BLaER1 treated with 17β-estradiol and CSF1 and Interleukin-3, amounts not matched to agents 10 nM and 100 nM (cell line): ENCODE measurements around the gene FAM199X.

Experiments
- H3K27ac ChIP-seq, 11 experiments: shearing (Covaris generic); formaldehyde crosslinking; 2 replicates each; pipeline ENCODE4 v1.8.1; 2022
- H3K27me3 ChIP-seq, 11 experiments: shearing (Covaris generic); formaldehyde crosslinking; 2 replicates each; pipeline ENCODE4 v1.8.1; 2022
- H3K36me3 ChIP-seq, 11 experiments: shearing (Covaris generic); formaldehyde crosslinking; 2 replicates each; pipeline ENCODE4 v1.8.1; 2022
- H3K4me1 ChIP-seq, 10 experiments: shearing (Covaris generic); formaldehyde crosslinking; 2 replicates each; pipeline ENCODE4 v1.8.1; 2022
- H3K4me2 ChIP-seq, 11 experiments: shearing (Covaris generic); formaldehyde crosslinking; 2 replicates each; pipeline ENCODE4 v1.8.1; 2022
- H3K4me3 ChIP-seq, 10 experiments: shearing (Covaris generic); formaldehyde crosslinking; 2 replicates each; pipeline ENCODE4 v1.8.1; 2022
- H3K9ac ChIP-seq, 11 experiments: shearing (Covaris generic); formaldehyde crosslinking; 2 replicates each; pipeline ENCODE4 v1.8.1; 2022
- H3K9me3 ChIP-seq, 11 experiments: shearing (Covaris generic); formaldehyde crosslinking; replicated peaks in 1 of 11; 2 replicates each; pipeline ENCODE4 v1.8.1; 2022
- H4K20me1 ChIP-seq, 11 experiments: shearing (Covaris generic); formaldehyde crosslinking; 2 replicates each; pipeline ENCODE4 v1.8.1; 2022
- Cebpa-rat ChIP-seq, 11 experiments: shearing (Covaris generic); IDR thresholded peaks; 2 replicates each; pipeline ENCODE4 v1.8.1; 2022

The FAM199X gene

GRCh38 chrX:104136241-104137019 lies 29.8 kb upstream of the FAM199X start:
- no peaks in the 10 kb centered on the region for H3K27me3 ChIP-seq

GRCh38 chrX:104137496-104137895 lies 28.8 kb upstream of the FAM199X start:
- Histone ChIP-seq H3K4me2 (no peak overlapping the region), H3K9me3 (no peaks in the 10 kb centered on the region), H3K4me3 (no peak overlapping the region), H3K27ac (no peak overlapping the region), H3K9ac (no peak overlapping the region), H4K20me1 (peaks cover 0 to 45% (median 0%) of the 10 kb centered on the region in 11 experiments; a peak in 3 of 22 replicates), H3K4me1 (peaks cover 0 to 7% (median 3%) of the 10 kb centered on the region in 10 experiments; a peak in 3 of 20 replicates), H3K36me3 (no peaks in the 10 kb centered on the region), H3K27me3 (no peaks in the 10 kb centered on the region)
- no peak for TF ChIP-seq Cebpa-rat (IDR thresholded peaks at IDR 0.05)

More at GRCh38 chrX:104136241-104137019, 29.8 kb upstream of the FAM199X start:
- TF ChIP-seq Cebpa-rat (IDR thresholded peaks at IDR 0.05): no peak
- 0 out of 22 replicates have a peak overlapping the region, but pooled peaks of 1 of the 11 experiments have one; percentile 50 for H3K9ac ChIP-seq
- H3K9me3 ChIP-seq: no peaks in the 10 kb centered on the region
- peaks cover 0 to 7% (median 3%) of the 10 kb centered on the region in 10 experiments; a peak in 3 of 20 replicates for H3K4me1 ChIP-seq
- H3K27ac ChIP-seq: no peak overlapping the region
- H3K36me3 ChIP-seq: no peaks in the 10 kb centered on the region
- H4K20me1 ChIP-seq: peaks cover 0 to 51% (median 0%) of the 10 kb centered on the region in 11 experiments; a peak in 3 of 22 replicates
- peak overlapping the region in 2 of 10 experiments; percentile 22 to 23; a peak in 2 of 20 replicates for H3K4me3 ChIP-seq
- peak overlapping the region in 4 of 11 experiments; percentile 29 to 79 (median 54); a peak in 6 of 22 replicates for H3K4me2 ChIP-seq

GRCh38 chrX:104141087-104141760 lies 25.0 kb upstream of the FAM199X start:
- Histone ChIP-seq H4K20me1 (peaks cover 0 to 18% (median 0%) of the 10 kb centered on the region in 11 experiments; a peak in 3 of 22 replicates), H3K36me3 (no peaks in the 10 kb centered on the region), H3K9ac (no peak overlapping the region), H3K4me3 (no peak overlapping the region), H3K27ac (no peak overlapping the region), H3K4me1 (peaks cover 0 to 2% (median 0%) of the 10 kb centered on the region in 10 experiments; a peak in 2 of 20 replicates), H3K4me2 (no peak overlapping the region), H3K27me3 (no peaks in the 10 kb centered on the region), H3K9me3 (no peaks in the 10 kb centered on the region)
- TF ChIP-seq Cebpa-rat (IDR thresholded peaks at IDR 0.05): no peak

DNA sequence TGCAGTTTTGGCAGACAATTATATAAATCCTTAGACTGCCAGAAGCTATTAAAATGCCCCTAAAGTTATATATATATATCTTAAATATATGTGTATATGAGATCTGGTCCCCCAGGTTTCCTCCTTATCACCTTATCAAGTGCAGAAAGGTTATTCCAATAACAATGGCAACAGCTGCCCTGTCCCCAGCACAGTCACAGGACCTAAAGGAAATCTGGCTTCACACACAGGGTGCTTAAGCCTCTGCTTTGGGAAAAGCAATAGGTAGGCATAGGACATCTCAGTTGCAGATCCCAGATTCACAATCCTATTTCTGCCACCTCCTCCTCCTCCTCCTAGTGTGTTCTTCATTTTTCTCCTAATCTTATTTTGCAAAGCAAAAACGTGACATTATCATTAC lies 15.2 kb upstream of the FAM199X start:
- Histone ChIP-seq H3K27ac (no peak overlapping the region), H3K36me3 (no peaks in the 10 kb centered on the region), H3K9ac (no peak overlapping the region)

DNA sequence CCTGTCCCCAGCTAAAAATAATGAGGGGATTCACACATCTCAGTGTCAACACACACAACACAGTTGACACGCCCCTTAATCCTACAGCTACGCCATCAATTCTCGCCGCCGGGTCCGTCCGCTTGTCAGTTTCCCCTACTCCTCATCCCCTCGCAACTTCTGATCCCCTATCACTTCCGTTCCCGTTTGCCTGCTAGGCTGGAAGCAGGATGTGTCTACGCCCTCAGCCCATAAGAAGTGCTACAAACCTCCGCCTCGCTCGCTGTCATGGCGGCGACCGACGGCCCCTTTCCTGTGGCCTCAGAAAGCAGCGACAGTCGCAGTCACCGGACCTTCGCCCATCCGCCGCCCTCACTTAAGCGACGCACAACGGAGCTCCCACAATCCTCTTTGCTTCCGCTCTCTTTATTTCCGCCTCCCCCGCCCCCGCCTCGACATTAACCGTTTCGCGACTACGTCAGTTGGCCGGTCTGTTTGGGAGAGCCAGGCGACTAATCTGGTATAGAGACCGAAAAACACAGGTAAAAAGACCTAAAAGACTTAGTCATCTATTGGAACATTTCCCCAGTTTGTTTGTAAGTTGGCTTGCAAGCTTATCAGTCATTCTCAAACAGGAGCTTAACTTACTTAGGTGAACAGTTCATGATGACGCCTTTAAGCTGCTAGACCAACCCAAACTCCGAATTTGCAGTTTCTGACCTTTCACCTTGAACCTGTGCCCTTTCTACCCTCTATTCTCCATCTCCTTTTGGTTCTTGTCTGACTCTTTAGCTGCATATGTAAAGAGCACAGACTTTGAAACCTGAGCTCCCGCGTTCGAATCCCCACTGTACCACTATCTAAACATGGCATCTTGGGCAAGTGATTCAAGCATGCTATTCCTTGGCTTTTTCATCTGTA lies 9.4 kb upstream of the FAM199X start, which contains the start of gene SLC25A53:
Gene SLC25A53, minus strand, starts transcription at position 380 of the 900 bp plus-strand sequence. CDS start 51,752 bp downstream, outside the sequence.
- Histone ChIP-seq H3K4me3 (peak within 1 kb of the TSS; percentile 56 to 76 (median 68)), H3K4me1 (peaks cover 9 to 17% (median 12%) of the 10 kb centered on the region in 10 experiments; a peak in 17 of 20 replicates), H3K27me3 (no peaks in the 10 kb centered on the region), H4K20me1 (no peaks in the 10 kb centered on the region), H3K4me2 (peak within 1 kb of the TSS; percentile 68 to 84 (median 70)), H3K9me3 (peaks cover 0 to 5% (median 0%) of the 10 kb centered on the region in 11 experiments; a peak in 2 of 22 replicates), H3K27ac (peak within 1 kb of the TSS; percentile 81 to 88 (median 85)), H3K36me3 (no peaks in the 10 kb centered on the region), H3K9ac (peak within 1 kb of the TSS; percentile 75 to 85 (median 83))
- TF ChIP-seq Cebpa-rat (IDR thresholded peaks at IDR 0.05): no peak

More for the DNA sequence above, 15.2 kb upstream of the FAM199X start:
- Histone ChIP-seq H3K4me1 (peaks cover 0 to 10% (median 7%) of the 10 kb centered on the region in 10 experiments; a peak in 13 of 20 replicates), H3K27me3 (no peaks in the 10 kb centered on the region), H3K4me2 (no peak overlapping the region), H4K20me1 (peaks cover 0 to 11% (median 0%) of the 10 kb centered on the region in 11 experiments; a peak in 4 of 22 replicates), H3K9me3 (no peaks in the 10 kb centered on the region), H3K4me3 (no peak overlapping the region)
- no peak for TF ChIP-seq Cebpa-rat (IDR thresholded peaks at IDR 0.05)

DNA sequence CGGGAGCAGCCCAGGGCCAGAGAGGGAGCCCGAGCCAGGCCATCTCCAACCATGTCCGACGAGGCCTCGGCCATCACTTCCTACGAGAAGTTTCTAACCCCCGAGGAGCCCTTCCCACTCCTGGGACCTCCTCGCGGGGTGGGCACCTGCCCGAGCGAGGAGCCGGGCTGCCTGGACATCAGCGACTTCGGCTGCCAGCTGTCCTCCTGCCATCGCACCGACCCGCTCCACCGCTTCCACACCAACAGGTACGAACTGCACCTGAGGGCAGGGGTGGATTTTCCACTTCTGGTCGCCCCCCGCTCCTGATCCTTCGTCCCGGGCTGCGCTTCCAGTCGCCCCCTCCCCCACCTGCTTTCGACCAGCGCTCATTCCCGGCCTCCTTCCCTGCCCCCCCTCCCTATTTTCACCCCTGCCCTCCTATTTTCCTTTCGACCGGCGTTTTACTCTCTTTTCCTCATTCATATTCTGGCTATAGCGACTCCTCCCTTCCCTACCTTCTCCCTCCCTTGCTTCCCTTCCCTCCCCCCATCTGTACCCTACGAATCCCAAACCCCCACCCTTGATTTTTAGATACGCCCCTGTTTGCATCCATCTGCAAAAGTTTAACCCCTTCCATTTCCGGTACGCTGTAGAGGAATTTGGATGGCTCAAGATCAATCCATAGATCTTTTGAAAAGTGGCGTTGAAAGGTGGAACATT lies 633 bp downstream of the FAM199X start:
- H3K4me1 ChIP-seq: peaks cover 4 to 37% (median 17%) of the 10 kb centered on the region in 10 experiments; a peak in 15 of 20 replicates
- 0 out of 22 replicates have a peak, but pooled peaks cover 0 to 16% (median 0%) of the 10 kb centered on the region in 11 experiments for H3K36me3 ChIP-seq
- H3K9ac ChIP-seq: peak overlapping the region; percentile 76 to 89 (median 86)
- H4K20me1 ChIP-seq: peaks cover 0 to 44% (median 7%) of the 10 kb centered on the region in 11 experiments; a peak in 9 of 22 replicates
- peaks cover 0 to 11% (median 6%) of the 10 kb centered on the region in 11 experiments; a peak in 12 of 22 replicates for H3K9me3 ChIP-seq
- peak overlapping the region; percentile 49 to 86 (median 66) for H3K4me2 ChIP-seq
- peak overlapping the region; percentile 74 to 88 (median 80) for H3K27ac ChIP-seq
- TF ChIP-seq Cebpa-rat (IDR thresholded peaks at IDR 0.05): no peak
- H3K4me3 ChIP-seq: peak overlapping the region; percentile 73 to 89 (median 82)
- H3K27me3 ChIP-seq: no peaks in the 10 kb centered on the region

GRCh38 chrX:104168127-104168526 lies 1.9 kb downstream of the FAM199X start:
- Histone ChIP-seq H3K36me3 (peaks cover 0 to 16% (median 0%) of the 10 kb centered on the region in 11 experiments; a peak in 3 of 22 replicates), H3K4me3 (peak overlapping the region in 9 of 10 experiments; percentile 73 to 89 (median 80); a peak in 10 of 20 replicates), H3K4me2 (peak overlapping the region; percentile 49 to 86 (median 66); a peak in 19 of 22 replicates), H3K9me3 (peaks cover 0 to 11% (median 6%) of the 10 kb centered on the region in 11 experiments; a peak in 11 of 22 replicates), H3K9ac (peak overlapping the region in 3 of 11 experiments; percentile 84 to 89 (median 85); a peak in 5 of 22 replicates), H3K27me3 (no peaks in the 10 kb centered on the region), H3K4me1 (peaks cover 4 to 35% (median 17%) of the 10 kb centered on the region in 10 experiments; a peak in 15 of 20 replicates), H4K20me1 (peaks cover 0 to 53% (median 12%) of the 10 kb centered on the region in 11 experiments; a peak in 10 of 22 replicates), H3K27ac (no peak overlapping the region)
- TF ChIP-seq Cebpa-rat (IDR thresholded peaks at IDR 0.05): no peak
